Neuronal stem cell (in vitro differentiated cells): ENCODE data around the gene IGF1R.

Experiments used
- DNase-seq: peaks from one replicate; pipeline ENCODE4 v3.0.0-alpha.2; 2013; ENCODE audit warnings: low spot score
- H2AFZ ChIP-seq: one replicate; pipeline ENCODE4 v1.6.1; 2013; ENCODE audit warnings: mild to moderate bottlenecking, low read length, inconsistent platforms
- H2AK5ac ChIP-seq: 2 replicates; pipeline ENCODE4 v1.6.1; 2013; ENCODE audit warnings: low read depth, mild to moderate bottlenecking, inconsistent platforms, low read length, moderate library complexity, mixed read lengths
- H2BK120ac ChIP-seq: 2 replicates; pipeline ENCODE4 v1.6.1; 2013; ENCODE audit warnings: low read depth, mild to moderate bottlenecking, inconsistent platforms, low read length, moderate library complexity, mixed read lengths
- H2BK12ac ChIP-seq: one replicate; pipeline ENCODE4 v1.6.1; 2013; ENCODE audit warnings: low read length, inconsistent platforms
- H2BK15ac ChIP-seq: 2 replicates; pipeline ENCODE4 v1.6.1; 2013; ENCODE audit warnings: mild to moderate bottlenecking, low read length, inconsistent platforms, mixed read lengths
- H2BK5ac ChIP-seq: one replicate; pipeline ENCODE4 v1.6.1; 2013; ENCODE audit warnings: inconsistent platforms, mild to moderate bottlenecking, low read length, moderate library complexity
- H3K14ac ChIP-seq: one replicate; pipeline ENCODE4 v1.6.1; 2013; ENCODE audit warnings: low read length, inconsistent platforms
- H3K18ac ChIP-seq: 2 replicates; pipeline ENCODE4 v1.6.1; 2013; ENCODE audit warnings: low read length, inconsistent platforms
- H3K23ac ChIP-seq: 2 replicates; pipeline ENCODE4 v1.6.1; 2013; ENCODE audit warnings: low read depth, mild to moderate bottlenecking, mixed read lengths, low read length, inconsistent platforms; ENCODE audit not compliant: poor library complexity
- H3K27ac ChIP-seq: replicated peaks from 3 replicates; pipeline ENCODE4 v1.5.1; 2013; ENCODE audit warnings: low read length, inconsistent platforms
- H3K27me3 ChIP-seq, 3 experiments: 2 replicates each; pipeline ENCODE4 v1.6.1; 2013; ENCODE audit warnings: low read length in 3 of 3, mild to moderate bottlenecking in 2 of 3, inconsistent platforms in 1 of 3, low read depth in 1 of 3, mixed read lengths in 1 of 3, moderate library complexity in 1 of 3; ENCODE audit not compliant: control insufficient read depth in 3 of 3, insufficient read depth in 3 of 3
- H3K36me3 ChIP-seq, 2 donors: replicated peaks in 1 of 2; 2 replicates each; pipeline ENCODE4 v1.6.1; 2013; ENCODE audit warnings: low read length in 2 of 2; ENCODE audit not compliant: control insufficient read depth in 2 of 2, insufficient read depth in 2 of 2
- H3K4ac ChIP-seq: 2 replicates; pipeline ENCODE4 v1.6.1; 2013; ENCODE audit warnings: inconsistent platforms, mild to moderate bottlenecking, low read length, moderate library complexity
- H3K4me1 ChIP-seq, 2 donors: 1 replicate in 1 of 2; 2 replicates in 1 of 2; pipeline ENCODE4 v1.6.1; 2013; ENCODE audit warnings: low read length in 2 of 2, low read depth in 1 of 2; ENCODE audit not compliant: control insufficient read depth in 2 of 2, insufficient read depth in 1 of 2
- H3K4me2 ChIP-seq: one replicate; pipeline ENCODE4 v1.6.1; 2013; ENCODE audit warnings: mild to moderate bottlenecking, low read length, inconsistent platforms; ENCODE audit not compliant: insufficient read depth, poor library complexity, severe bottlenecking
- H3K4me3 ChIP-seq, 2 donors: 2 replicates each; pipeline ENCODE4 v1.5.1; 2013; ENCODE audit warnings: low read length in 2 of 2, mild to moderate bottlenecking in 2 of 2, inconsistent platforms in 1 of 2, moderate library complexity in 1 of 2
- H3K79me1 ChIP-seq: one replicate; pipeline ENCODE4 v1.6.1; 2013; ENCODE audit warnings: low read depth, mild to moderate bottlenecking, inconsistent platforms, low read length, moderate library complexity
- H3K9ac ChIP-seq: one replicate; pipeline ENCODE4 v1.6.1; 2013; ENCODE audit warnings: mild to moderate bottlenecking, low read depth, low read length, inconsistent platforms; ENCODE audit not compliant: poor library complexity
- H3K9me3 ChIP-seq, 2 donors: replicated peaks in 1 of 2; 2 replicates each; pipeline versions ENCODE3 to v1.6.1; 2013; ENCODE audit warnings: low read length in 2 of 2, mild to moderate bottlenecking in 2 of 2, inconsistent platforms in 1 of 2, low read depth in 1 of 2, mixed read lengths in 1 of 2, moderate library complexity in 1 of 2; ENCODE audit not compliant: control insufficient read depth in 2 of 2, insufficient read depth in 1 of 2
- H4K8ac ChIP-seq: one replicate; pipeline ENCODE4 v1.6.1; 2013; ENCODE audit warnings: low read depth, mild to moderate bottlenecking, inconsistent platforms, low read length, moderate library complexity
- H4K91ac ChIP-seq: one replicate; pipeline ENCODE4 v1.6.1; 2013; ENCODE audit warnings: low read length, low read depth, mild to moderate bottlenecking, inconsistent platforms; ENCODE audit not compliant: poor library complexity
- WGBS, 2 donors: extraction: QIAGEN DNeasy Blood & Tissue Kit; methylation state at CpG; one replicate each; pipeline ENCODE4 v1.1.7; 2013; ENCODE audit warnings: missing lambda C conversion rate in 2 of 2, mixed read lengths in 1 of 2; ENCODE audit not compliant: insufficient read length in 2 of 2, insufficient replicate concordance in 1 of 2; ENCODE audit errors: extremely low coverage in 2 of 2; 5-methylcytosine and 5-hydroxymethylcytosine counted together

Gene IGF1R

GRCh38 chr15:98724048-98724447 is 75.7 kb downstream of the IGF1R start:
- peaks cover 0 to 4% of the 10 kb centered on the region in 2 donors for H3K36me3 ChIP-seq
- H3K79me1 ChIP-seq = peaks cover 3% of the 10 kb centered on the region
- no peak overlapping the region for H3K27ac ChIP-seq
- no peak overlapping the region for H4K91ac ChIP-seq
- H3K4me2 ChIP-seq = no peak overlapping the region
- no peak overlapping the region for H3K4me3 ChIP-seq
- no peak overlapping the region for H3K23ac ChIP-seq
- no peak overlapping the region for H2BK15ac ChIP-seq
- peaks cover 0 to 4% of the 10 kb centered on the region in 2 donors for H3K9me3 ChIP-seq
- no peak for DNase-seq
- H2BK120ac ChIP-seq = no peak overlapping the region
- WGBS, 2 donors = no CpG with 5 or more reads among the region's 1 CpG
- H3K4ac ChIP-seq = no peak overlapping the region
- H3K14ac ChIP-seq = no peak overlapping the region
- H3K18ac ChIP-seq = no peak overlapping the region
- H2AK5ac ChIP-seq = no peak overlapping the region
- no peak overlapping the region for H3K9ac ChIP-seq
- H3K27me3 ChIP-seq = no peaks in the 10 kb centered on the region
- H2BK12ac ChIP-seq = no peak overlapping the region
- H2BK5ac ChIP-seq = no peak overlapping the region
- H4K8ac ChIP-seq = no peak overlapping the region
- no peak overlapping the region for H2AFZ ChIP-seq
- H3K4me1 ChIP-seq = peaks cover 20 to 22% of the 10 kb centered on the region in 2 donors

- no CpG with 5 or more reads among the region's 9 CpGs for WGBS, 2 donors
- no peak overlapping the region for H3K23ac ChIP-seq
- H3K4me1 ChIP-seq = peaks cover 18 to 25% of the 10 kb centered on the region in 2 donors
- H2AK5ac ChIP-seq = no peak overlapping the region
- H4K8ac ChIP-seq = no peak overlapping the region
- no peak overlapping the region for H3K4ac ChIP-seq
- H3K27ac ChIP-seq = no peak overlapping the region
- no peak overlapping the region for H2BK5ac ChIP-seq
- H3K9me3 ChIP-seq = peaks cover 0 to 4% of the 10 kb centered on the region in 2 donors
- no peak overlapping the region for H3K9ac ChIP-seq
- H3K14ac ChIP-seq = no peak overlapping the region
- no peak overlapping the region for H3K18ac ChIP-seq
- no peak overlapping the region for H2BK12ac ChIP-seq
- no peak overlapping the region for H2BK15ac ChIP-seq
- no peak overlapping the region for H3K4me3 ChIP-seq
- peaks cover 0 to 4% of the 10 kb centered on the region in 2 donors for H3K36me3 ChIP-seq
- H2BK120ac ChIP-seq = no peak overlapping the region
- no peak overlapping the region for H4K91ac ChIP-seq
- no peak for DNase-seq
- H3K79me1 ChIP-seq = peaks cover 3% of the 10 kb centered on the region
- no peak overlapping the region for H2AFZ ChIP-seq
- H3K4me2 ChIP-seq = no peak overlapping the region
- H3K27me3 ChIP-seq = no peaks in the 10 kb centered on the region
Measured at GRCh38 chr15:98724494-98724893, 76.2 kb downstream of the IGF1R start.

GRCh38 chr15:98725874-98726273 is 77.5 kb downstream of the IGF1R start:
- peaks cover 3% of the 10 kb centered on the region for H3K79me1 ChIP-seq
- H3K4me3 ChIP-seq = no peak overlapping the region
- H3K4me2 ChIP-seq = no peak overlapping the region
- no peak overlapping the region for H3K9ac ChIP-seq
- no peak overlapping the region for H2BK120ac ChIP-seq
- no peak overlapping the region for H3K14ac ChIP-seq
- H3K27ac ChIP-seq = no peak overlapping the region
- H3K4me1 ChIP-seq = peaks cover 19 to 32% of the 10 kb centered on the region in 2 donors
- no peak overlapping the region for H2AK5ac ChIP-seq
- no CpG with 5 or more reads among the region's 5 CpGs for WGBS, 2 donors
- no peak overlapping the region for H2AFZ ChIP-seq
- no peak overlapping the region for H2BK15ac ChIP-seq
- no peak overlapping the region for H3K4ac ChIP-seq
- peaks cover 0 to 4% of the 10 kb centered on the region in 2 donors for H3K9me3 ChIP-seq
- no peak overlapping the region for H2BK5ac ChIP-seq
- H2BK12ac ChIP-seq = no peak overlapping the region
- no peaks in the 10 kb centered on the region for H3K27me3 ChIP-seq
- DNase-seq = no peak
- H3K36me3 ChIP-seq = peaks cover 0 to 2% of the 10 kb centered on the region in 2 donors
- no peak overlapping the region for H3K18ac ChIP-seq
- H3K23ac ChIP-seq = no peak overlapping the region
- H4K8ac ChIP-seq = no peak overlapping the region
- no peak overlapping the region for H4K91ac ChIP-seq

- Histone ChIP-seq H2BK5ac (no peak overlapping the region), H3K4me1 (peaks cover 26 to 37% of the 10 kb centered on the region in 2 donors), H3K9me3 (peaks cover 0 to 4% of the 10 kb centered on the region in 2 donors), H2AK5ac (no peak overlapping the region), H3K27me3 (no peaks in the 10 kb centered on the region), H3K4ac (no peak overlapping the region), H2BK15ac (no peak overlapping the region), H2BK12ac (no peak overlapping the region), H4K8ac (no peak overlapping the region), H3K4me3 (no peak overlapping the region), H2AFZ (no peak overlapping the region), H4K91ac (no peak overlapping the region), H3K18ac (peak overlapping the region; percentile 67), H3K23ac (no peak overlapping the region), H3K79me1 (peaks cover 3% of the 10 kb centered on the region), H3K36me3 (no peaks in the 10 kb centered on the region), H3K14ac (no peak overlapping the region), H2BK120ac (no peak overlapping the region), H3K27ac (peak overlapping the region; percentile 28), H3K9ac (no peak overlapping the region), H3K4me2 (no peak overlapping the region)
- DNase-seq = peak; percentile 48
- no CpG with 5 or more reads among the region's 20 CpGs for WGBS, 2 donors
Measured at GRCh38 chr15:98727115-98728040, 79.0 kb downstream of the IGF1R start.
